Parathyroid adenoma (tissue), 2 donors: ENCODE results near the gene KRT36.

ENCODE experiments used
- H2AFZ ChIP-seq: fragments of 300-600 bp; sonication (generic); one replicate; pipeline ENCODE4 v1.7.0; 2017; ENCODE audit warnings: antibody characterized with exemption, mild to moderate bottlenecking
- H3K27ac ChIP-seq: fragments of 300-600 bp; sonication (generic); one replicate; pipeline ENCODE4 v1.7.0; 2017
- H3K27me3 ChIP-seq: fragments of 300-600 bp; sonication (generic); one replicate; pipeline ENCODE4 v1.7.0; 2017; ENCODE audit warnings: low read length; ENCODE audit not compliant: control insufficient read depth, insufficient read depth
- H3K36me3 ChIP-seq: fragments of 300-600 bp; sonication (generic); one replicate; pipeline ENCODE4 v1.7.0; 2017; ENCODE audit warnings: low read length; ENCODE audit not compliant: control insufficient read depth, insufficient read depth
- H3K4me1 ChIP-seq: fragments of 300-600 bp; sonication (generic); one replicate; pipeline ENCODE4 v1.7.0; 2017; ENCODE audit warnings: control low read depth
- H3K4me2 ChIP-seq: fragments of 300-600 bp; sonication (generic); one replicate; pipeline ENCODE4 v1.7.0; 2017; ENCODE audit warnings: low read length
- H3K4me3 ChIP-seq: fragments of 300-600 bp; sonication (generic); one replicate; pipeline ENCODE4 v1.7.0; 2017; ENCODE audit warnings: low read depth, low read length
- H3K79me2 ChIP-seq: fragments of 300-600 bp; sonication (generic); one replicate; pipeline ENCODE4 v1.7.0; 2017; ENCODE audit warnings: control low read depth
- H3K9ac ChIP-seq: fragments of 300-600 bp; sonication (generic); one replicate; pipeline ENCODE4 v1.7.0; 2017; ENCODE audit warnings: mild to moderate bottlenecking
- H3K9me3 ChIP-seq: fragments of 300-600 bp; sonication (generic); one replicate; pipeline ENCODE4 v1.7.0; 2017; ENCODE audit warnings: low read length; ENCODE audit not compliant: control insufficient read depth
- TF ChIP-seq, protein P1 (sequence below): fragments of 300-600 bp; sonication (generic); IDR thresholded peaks from one replicate; pipeline ENCODE4 v1.7.0; 2017; ENCODE audit warnings: antibody characterized with exemption, mild to moderate bottlenecking
- donor health status: primary hyperparathyroidism.

Gene KRT36

DNA sequence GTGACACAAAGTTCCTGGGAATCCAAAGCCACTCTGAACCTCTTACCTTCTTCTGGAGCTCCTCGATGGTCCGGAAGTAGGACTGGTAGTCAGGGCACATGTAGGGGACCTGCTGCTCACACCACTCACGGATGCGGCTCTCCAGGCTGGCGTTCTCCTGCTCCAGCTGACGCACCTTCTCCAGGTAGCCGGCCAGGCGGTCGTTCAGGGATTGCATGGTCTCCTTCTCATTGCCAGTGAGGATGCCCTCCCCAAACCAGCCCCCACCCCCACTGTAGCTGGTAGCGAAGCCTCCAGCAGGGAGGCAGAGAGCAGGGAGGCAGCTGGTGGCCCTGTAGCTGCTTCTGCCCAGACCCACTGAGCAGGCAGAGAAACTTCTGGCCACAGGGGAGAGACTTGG, 9.1 kb downstream of the KRT36 start:
- no peak overlapping the region for H3K9ac ChIP-seq
- TF ChIP-seq, protein P1, sequence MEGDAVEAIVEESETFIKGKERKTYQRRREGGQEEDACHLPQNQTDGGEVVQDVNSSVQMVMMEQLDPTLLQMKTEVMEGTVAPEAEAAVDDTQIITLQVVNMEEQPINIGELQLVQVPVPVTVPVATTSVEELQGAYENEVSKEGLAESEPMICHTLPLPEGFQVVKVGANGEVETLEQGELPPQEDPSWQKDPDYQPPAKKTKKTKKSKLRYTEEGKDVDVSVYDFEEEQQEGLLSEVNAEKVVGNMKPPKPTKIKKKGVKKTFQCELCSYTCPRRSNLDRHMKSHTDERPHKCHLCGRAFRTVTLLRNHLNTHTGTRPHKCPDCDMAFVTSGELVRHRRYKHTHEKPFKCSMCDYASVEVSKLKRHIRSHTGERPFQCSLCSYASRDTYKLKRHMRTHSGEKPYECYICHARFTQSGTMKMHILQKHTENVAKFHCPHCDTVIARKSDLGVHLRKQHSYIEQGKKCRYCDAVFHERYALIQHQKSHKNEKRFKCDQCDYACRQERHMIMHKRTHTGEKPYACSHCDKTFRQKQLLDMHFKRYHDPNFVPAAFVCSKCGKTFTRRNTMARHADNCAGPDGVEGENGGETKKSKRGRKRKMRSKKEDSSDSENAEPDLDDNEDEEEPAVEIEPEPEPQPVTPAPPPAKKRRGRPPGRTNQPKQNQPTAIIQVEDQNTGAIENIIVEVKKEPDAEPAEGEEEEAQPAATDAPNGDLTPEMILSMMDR, result no peak
- no peaks in the 10 kb centered on the region for H3K79me2 ChIP-seq
- no peaks in the 10 kb centered on the region for H3K36me3 ChIP-seq
- no peak overlapping the region for H2AFZ ChIP-seq
- no peak overlapping the region for H3K4me3 ChIP-seq
- H3K4me1 ChIP-seq, result no peaks in the 10 kb centered on the region
- H3K9me3 ChIP-seq, result no peaks in the 10 kb centered on the region
- H3K4me2 ChIP-seq, result no peak overlapping the region
- no peak overlapping the region for H3K27ac ChIP-seq
- no peaks in the 10 kb centered on the region for H3K27me3 ChIP-seq

DNA sequence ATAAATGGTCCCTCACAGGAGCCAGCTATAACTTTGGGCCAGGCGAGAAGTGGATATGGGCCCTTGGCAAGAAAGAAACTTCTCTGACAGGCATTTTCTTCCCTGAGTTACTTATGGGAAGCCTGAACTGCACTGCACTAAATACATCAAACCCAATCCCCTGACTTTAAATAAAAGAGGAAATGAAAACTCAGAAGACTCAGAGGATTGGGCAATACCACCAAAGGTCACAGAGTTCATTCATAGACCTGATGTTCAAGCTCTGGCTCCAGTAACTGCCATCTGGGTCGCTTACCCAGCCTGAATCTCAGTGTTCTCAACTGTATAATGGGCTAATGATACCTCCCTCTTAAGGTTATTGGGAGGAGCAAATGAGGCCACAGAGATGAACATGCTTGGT, 9.6 kb downstream of the KRT36 start:
- H3K4me3 ChIP-seq, result no peak overlapping the region
- H2AFZ ChIP-seq, result no peak overlapping the region
- H3K4me2 ChIP-seq, result no peak overlapping the region

DNA sequence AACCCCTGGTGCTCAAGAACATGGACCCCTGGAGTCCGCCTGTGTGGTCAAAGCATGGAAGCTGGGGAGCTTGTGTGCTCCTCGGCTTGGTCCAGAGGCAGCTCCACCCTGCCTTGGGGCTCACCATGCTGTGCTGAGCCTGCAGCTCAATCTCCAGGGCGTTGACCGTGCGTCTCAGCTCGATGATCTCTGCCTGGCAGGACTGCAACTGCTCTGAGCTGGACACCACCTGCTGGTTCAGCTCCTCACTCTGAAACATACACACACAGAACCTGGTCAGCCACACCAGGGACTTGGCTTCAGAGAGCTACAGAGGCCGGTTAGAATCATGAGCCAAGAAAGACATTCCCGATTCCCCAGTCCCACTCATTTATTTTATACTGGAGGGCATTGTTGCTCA, 11.5 kb downstream of the KRT36 start:
- H3K79me2 ChIP-seq, result no peaks in the 10 kb centered on the region
- no peaks in the 10 kb centered on the region for H3K36me3 ChIP-seq

More for the DNA sequence above, 9.6 kb downstream of the KRT36 start:
- Histone ChIP-seq H3K9ac (no peak overlapping the region), H3K27me3 (no peaks in the 10 kb centered on the region), H3K36me3 (no peaks in the 10 kb centered on the region), H3K27ac (no peak overlapping the region), H3K79me2 (no peaks in the 10 kb centered on the region), H3K9me3 (no peaks in the 10 kb centered on the region), H3K4me1 (no peaks in the 10 kb centered on the region)
- TF ChIP-seq, protein P1, result no peak

GRCh38 chr17:41476866-41477815, 12.6 kb downstream of the KRT36 start:
- no peak overlapping the region for H3K4me2 ChIP-seq
- no peaks in the 10 kb centered on the region for H3K4me1 ChIP-seq
- no peak overlapping the region for H3K9ac ChIP-seq
- H3K36me3 ChIP-seq, result no peaks in the 10 kb centered on the region
- H3K9me3 ChIP-seq, result no peaks in the 10 kb centered on the region
- no peaks in the 10 kb centered on the region for H3K79me2 ChIP-seq
- H2AFZ ChIP-seq, result no peak overlapping the region
- H3K27ac ChIP-seq, result no peak overlapping the region
- H3K27me3 ChIP-seq, result no peaks in the 10 kb centered on the region
- TF ChIP-seq, protein P1, result no peak
- H3K4me3 ChIP-seq, result no peak overlapping the region

More for the DNA sequence above, 11.5 kb downstream of the KRT36 start:
- Histone ChIP-seq H3K27ac (no peak overlapping the region), H3K9ac (no peak overlapping the region), H2AFZ (no peak overlapping the region), H3K4me2 (no peak overlapping the region), H3K4me3 (no peak overlapping the region), H3K4me1 (no peaks in the 10 kb centered on the region), H3K9me3 (no peaks in the 10 kb centered on the region), H3K27me3 (no peaks in the 10 kb centered on the region)
- TF ChIP-seq, protein P1, result no peak

DNA sequence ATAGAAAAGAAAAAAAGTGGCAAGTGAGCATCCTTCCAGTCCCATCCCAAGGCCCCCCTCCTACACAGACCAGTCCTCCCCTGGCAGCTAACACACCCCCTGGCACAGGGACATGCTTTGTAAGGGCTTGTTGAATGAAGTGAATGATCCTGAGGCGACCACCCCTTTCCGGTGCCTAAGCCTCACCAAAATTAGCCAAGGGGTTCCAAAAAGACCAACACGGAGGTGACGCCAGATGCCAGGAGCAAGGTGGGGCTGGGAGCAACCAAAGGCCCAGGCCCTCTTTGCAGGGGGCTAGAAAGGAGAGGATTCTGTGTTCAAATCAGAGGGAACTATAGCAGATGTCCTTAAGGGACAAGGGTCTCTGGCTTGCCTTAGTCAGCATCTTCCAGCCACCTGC, 14.3 kb downstream of the KRT36 start:
- Histone ChIP-seq H3K4me2 (no peak overlapping the region), H3K79me2 (no peaks in the 10 kb centered on the region), H3K9me3 (no peaks in the 10 kb centered on the region), H3K4me1 (no peaks in the 10 kb centered on the region), H3K36me3 (no peaks in the 10 kb centered on the region), H3K27ac (no peak overlapping the region), H2AFZ (no peak overlapping the region), H3K4me3 (no peak overlapping the region), H3K9ac (no peak overlapping the region), H3K27me3 (no peaks in the 10 kb centered on the region)
- TF ChIP-seq, protein P1, result no peak
